ENCODE results near the gene LMAN1. TPM values are rescaled to one million over a fixed set of nuclear protein-coding genes. Genes with fewer than 3 reads are reported as not detected.

The LMAN1 gene
- total RNA-seq, 4 donors from 2014 or later, result 64.0 to 80.4 (median 68.5) TPM

GRCh38 chr18:59393381-59393780, 34.3 kb upstream of the LMAN1 start:
- H3K27ac ChIP-seq, result no peak overlapping the region
- no peak for ATAC-seq
- H3K4me3 ChIP-seq, result no peak overlapping the region
- no peaks in the 10 kb centered on the region for H3K9me3 ChIP-seq
- 67 to 84% methylated on average over 3 of the region's 3 CpGs for WGBS, 2 donors (ENCODE audit: low coverage in 1 of 2)
- no peaks in the 10 kb centered on the region for H3K36me3 ChIP-seq
- TF ChIP-seq POLR2AphosphoS5 (IDR thresholded peaks at IDR 0.05), result no peak
- no peak for TF ChIP-seq CTCF (IDR thresholded peaks at IDR 0.05)
- TF ChIP-seq EP300 (IDR thresholded peaks at IDR 0.05), result no peak
- TF ChIP-seq POLR2A (IDR thresholded peaks at IDR 0.05), result no peak
- peaks cover 3% of the 10 kb centered on the region for H3K27me3 ChIP-seq
- H3K4me1 ChIP-seq, result peaks cover 0 to 4% (median 0%) of the 10 kb centered on the region in 3 donors

GRCh38 chr18:59388817-59389216, 29.8 kb upstream of the LMAN1 start:
- WGBS, 2 donors (ENCODE audit: low coverage in 1 of 2), result 74 to 80% methylated on average over 4 of the region's 4 CpGs
- TF ChIP-seq CTCF (IDR thresholded peaks at IDR 0.05) (no peak), EP300 (IDR thresholded peaks at IDR 0.05) (no peak), POLR2AphosphoS5 (IDR thresholded peaks at IDR 0.05) (no peak), POLR2A (IDR thresholded peaks at IDR 0.05) (no peak)
- Histone ChIP-seq H3K4me1 (peaks cover 0 to 4% (median 0%) of the 10 kb centered on the region in 3 donors), H3K27ac (no peak overlapping the region), H3K27me3 (no peaks in the 10 kb centered on the region), H3K36me3 (no peaks in the 10 kb centered on the region), H3K9me3 (no peaks in the 10 kb centered on the region), H3K4me3 (no peak overlapping the region)
- ATAC-seq, result no peak

- no peaks in the 10 kb centered on the region for H3K27me3 ChIP-seq
- no peak for TF ChIP-seq EP300 (IDR thresholded peaks at IDR 0.05)
- no peak for TF ChIP-seq POLR2AphosphoS5 (IDR thresholded peaks at IDR 0.05)
- TF ChIP-seq CTCF (IDR thresholded peaks at IDR 0.05), result no peak
- TF ChIP-seq POLR2A (IDR thresholded peaks at IDR 0.05), result no peak
- no peaks in the 10 kb centered on the region for H3K36me3 ChIP-seq
- WGBS, 2 donors (ENCODE audit: low coverage in 1 of 2), result 79 to 82% methylated on average over 9 to 10 of the region's 11 CpGs
- ATAC-seq, result no peak
- H3K9me3 ChIP-seq, result no peaks in the 10 kb centered on the region
- no peak overlapping the region for H3K4me3 ChIP-seq
- no peak overlapping the region for H3K27ac ChIP-seq
- H3K4me1 ChIP-seq, result peaks cover 0 to 4% (median 0%) of the 10 kb centered on the region in 3 donors
These were observed 28.9 kb upstream of the LMAN1 start for GRCh38 chr18:59387687-59388565.

- Histone ChIP-seq H3K4me3 (no peak overlapping the region), H3K9me3 (no peaks in the 10 kb centered on the region), H3K27ac (no peak overlapping the region), H3K4me1 (peaks cover 0 to 4% (median 0%) of the 10 kb centered on the region in 3 donors), H3K27me3 (no peaks in the 10 kb centered on the region), H3K36me3 (no peaks in the 10 kb centered on the region)
- no peak for TF ChIP-seq POLR2AphosphoS5 (IDR thresholded peaks at IDR 0.05)
- TF ChIP-seq POLR2A (IDR thresholded peaks at IDR 0.05), result no peak
- TF ChIP-seq EP300 (IDR thresholded peaks at IDR 0.05), result no peak
- no peak for TF ChIP-seq CTCF (IDR thresholded peaks at IDR 0.05)
- 58 to 79% methylated on average over 4 to 8 of the region's 8 CpGs for WGBS, 2 donors (ENCODE audit: low coverage in 1 of 2)
- ATAC-seq, result no peak
These were observed 28.0 kb upstream of the LMAN1 start for GRCh38 chr18:59386909-59387686.
